ENCODE results near the gene PANK1.

PANK1 gene

DNA sequence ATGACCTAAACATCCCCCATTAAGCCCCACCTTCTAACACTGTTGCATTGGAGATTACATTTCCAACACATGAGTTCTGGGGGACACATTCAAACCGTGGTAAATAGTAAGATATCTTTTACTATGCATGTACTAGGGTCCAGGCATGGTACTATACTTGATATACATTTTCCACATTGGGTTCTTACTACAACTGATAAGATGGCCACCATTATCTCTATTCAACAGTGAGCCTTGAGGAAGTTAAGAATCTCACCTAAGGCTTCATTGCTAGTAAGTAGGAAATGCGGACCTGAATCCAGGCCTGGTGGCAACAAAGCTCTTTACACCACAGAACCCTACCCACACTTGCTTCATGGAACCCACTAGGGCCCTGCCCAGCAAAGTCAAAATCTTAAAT, 5.7 kb downstream of the PANK1 start:
- Histone ChIP-seq H4K20me1 (ENCODE audit: insufficient read depth) (no peaks in the 10 kb centered on the region), H3K4me2 (no peak overlapping the region), H3K79me2 (ENCODE audit: insufficient read depth, low read depth) (no peaks in the 10 kb centered on the region), H3K27me3 (ENCODE audit: insufficient read depth, low read depth) (no peaks in the 10 kb centered on the region), H2AFZ (ENCODE audit: low read depth) (no peak overlapping the region), H3K27ac (no peak overlapping the region), H3K36me3 (ENCODE audit: insufficient read depth) (no peaks in the 10 kb centered on the region), H3K4me1 (ENCODE audit: low read depth, poor library complexity, severe bottlenecking) (peaks cover 7% of the 10 kb centered on the region), H3K9ac (no peak overlapping the region), H3K4me3 (IDR thresholded peaks at IDR 0.05; ENCODE audit: insufficient read depth, low read depth, low read length) (no peak overlapping the region)
- no peak for TF ChIP-seq CTCF (conservative IDR thresholded peaks at IDR 0.05; ENCODE audit: low read depth, low read length)

GRCh38 chr10:89637113-89637512, 7.9 kb downstream of the PANK1 start:
- H4K20me1 ChIP-seq (ENCODE audit: insufficient read depth): no peaks in the 10 kb centered on the region
- H3K4me1 ChIP-seq (ENCODE audit: low read depth, poor library complexity, severe bottlenecking): no peaks in the 10 kb centered on the region
- no peak for TF ChIP-seq CTCF (conservative IDR thresholded peaks at IDR 0.05; ENCODE audit: low read depth, low read length)
- no peak overlapping the region for H3K4me3 ChIP-seq (IDR thresholded peaks at IDR 0.05; ENCODE audit: insufficient read depth, low read depth, low read length)
- no peaks in the 10 kb centered on the region for H3K36me3 ChIP-seq (ENCODE audit: insufficient read depth)
- no peak overlapping the region for H3K4me2 ChIP-seq
- H3K9ac ChIP-seq: no peak overlapping the region
- no peaks in the 10 kb centered on the region for H3K79me2 ChIP-seq (ENCODE audit: insufficient read depth, low read depth)
- H3K27ac ChIP-seq: no peak overlapping the region
- H3K27me3 ChIP-seq (ENCODE audit: insufficient read depth, low read depth): no peaks in the 10 kb centered on the region
- H2AFZ ChIP-seq (ENCODE audit: low read depth): no peak overlapping the region

DNA sequence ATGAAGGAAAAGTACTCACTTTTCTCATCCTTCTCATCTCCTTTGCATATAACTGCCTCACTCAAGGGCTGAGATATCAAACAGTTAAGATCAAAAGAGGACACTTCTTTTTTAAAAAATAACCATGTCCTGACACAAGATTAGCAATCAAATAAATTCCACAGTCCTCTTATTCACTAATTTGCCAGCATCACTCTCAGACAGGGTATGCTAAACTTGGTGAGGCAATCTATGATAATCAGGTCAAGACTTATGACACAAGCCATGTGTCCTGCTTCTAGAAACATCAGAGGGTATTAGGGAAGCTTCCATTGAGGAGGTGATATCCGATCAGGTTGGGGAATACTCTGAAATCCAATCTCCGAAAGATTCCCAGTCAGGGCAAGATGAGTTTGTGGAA, 10.4 kb downstream of the PANK1 start:
- Histone ChIP-seq H3K36me3 (ENCODE audit: insufficient read depth) (no peaks in the 10 kb centered on the region), H3K9ac (no peak overlapping the region), H3K4me3 (IDR thresholded peaks at IDR 0.05; ENCODE audit: insufficient read depth, low read depth, low read length) (no peak overlapping the region), H2AFZ (ENCODE audit: low read depth) (no peak overlapping the region), H3K4me1 (ENCODE audit: low read depth, poor library complexity, severe bottlenecking) (no peaks in the 10 kb centered on the region), H3K79me2 (ENCODE audit: insufficient read depth, low read depth) (no peaks in the 10 kb centered on the region), H3K27me3 (ENCODE audit: insufficient read depth, low read depth) (no peaks in the 10 kb centered on the region), H3K27ac (no peak overlapping the region), H3K4me2 (no peak overlapping the region), H4K20me1 (ENCODE audit: insufficient read depth) (no peaks in the 10 kb centered on the region)
- no peak for TF ChIP-seq CTCF (conservative IDR thresholded peaks at IDR 0.05; ENCODE audit: low read depth, low read length)

DNA sequence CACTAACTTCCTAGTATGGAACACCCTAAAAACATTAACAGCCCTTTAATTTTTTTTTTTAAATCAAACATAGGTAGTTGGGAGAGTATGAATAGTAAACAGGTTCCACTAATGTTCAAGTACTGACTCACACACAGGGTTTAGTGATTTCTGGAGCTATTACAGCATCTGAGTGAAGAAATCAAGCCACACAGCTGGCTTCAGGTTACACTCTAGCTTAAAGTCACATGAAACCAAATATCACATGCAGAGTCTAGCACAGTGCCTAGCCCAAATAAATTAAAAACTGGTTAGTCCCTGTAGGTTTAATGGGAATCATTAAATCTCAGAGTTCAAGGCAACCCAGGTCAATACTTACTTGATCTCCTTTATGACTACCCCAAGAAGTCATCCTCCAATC, 11.6 kb downstream of the PANK1 start:
- TF ChIP-seq CTCF (conservative IDR thresholded peaks at IDR 0.05; ENCODE audit: low read depth, low read length): no peak
- Histone ChIP-seq H3K36me3 (ENCODE audit: insufficient read depth) (no peaks in the 10 kb centered on the region), H3K27me3 (ENCODE audit: insufficient read depth, low read depth) (no peaks in the 10 kb centered on the region), H3K9ac (no peak overlapping the region), H3K27ac (no peak overlapping the region), H3K4me2 (no peak overlapping the region), H3K4me1 (ENCODE audit: low read depth, poor library complexity, severe bottlenecking) (no peaks in the 10 kb centered on the region), H2AFZ (ENCODE audit: low read depth) (no peak overlapping the region), H3K4me3 (IDR thresholded peaks at IDR 0.05; ENCODE audit: insufficient read depth, low read depth, low read length) (no peak overlapping the region), H3K79me2 (ENCODE audit: insufficient read depth, low read depth) (no peaks in the 10 kb centered on the region), H4K20me1 (ENCODE audit: insufficient read depth) (no peaks in the 10 kb centered on the region)

DNA sequence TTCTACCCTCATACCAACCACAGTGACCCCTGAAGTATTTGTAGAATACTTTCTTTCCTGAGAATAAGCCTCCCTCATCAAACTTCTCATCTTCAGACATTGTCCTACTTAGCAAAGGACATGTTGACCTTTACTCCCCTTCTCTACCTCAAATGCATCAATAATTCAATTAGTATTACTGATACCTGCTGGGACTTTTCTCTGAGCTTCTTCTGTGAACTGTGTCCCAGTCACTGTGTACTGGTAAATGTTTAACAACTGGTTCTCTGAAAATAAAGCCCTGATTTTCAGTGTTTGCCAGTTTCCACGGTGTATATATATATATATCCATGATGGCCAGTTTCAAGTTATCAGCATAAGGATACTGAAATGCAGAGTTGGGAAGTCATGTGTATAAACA, 12.2 kb downstream of the PANK1 start:
- H3K4me2 ChIP-seq: no peak overlapping the region
- H3K4me3 ChIP-seq (IDR thresholded peaks at IDR 0.05; ENCODE audit: insufficient read depth, low read depth, low read length): no peak overlapping the region
- no peaks in the 10 kb centered on the region for H3K36me3 ChIP-seq (ENCODE audit: insufficient read depth)
- no peaks in the 10 kb centered on the region for H3K27me3 ChIP-seq (ENCODE audit: insufficient read depth, low read depth)
- H2AFZ ChIP-seq (ENCODE audit: low read depth): no peak overlapping the region
- no peak overlapping the region for H3K9ac ChIP-seq
- TF ChIP-seq CTCF (conservative IDR thresholded peaks at IDR 0.05; ENCODE audit: low read depth, low read length): no peak
- no peaks in the 10 kb centered on the region for H3K79me2 ChIP-seq (ENCODE audit: insufficient read depth, low read depth)
- no peak overlapping the region for H3K27ac ChIP-seq
- H4K20me1 ChIP-seq (ENCODE audit: insufficient read depth): no peaks in the 10 kb centered on the region
- H3K4me1 ChIP-seq (ENCODE audit: low read depth, poor library complexity, severe bottlenecking): no peaks in the 10 kb centered on the region

Data from KMS-11 (cell line).